SJSA1 (cell line): Measurements from ENCODE around the gene SYK. TPM values are rescaled to one million over a fixed set of nuclear protein-coding genes. Genes with fewer than 3 reads are reported as not detected.
"Not testable (repeated sequence)": the region's sequence is repeated elsewhere in the genome, so short reads cannot be mapped to it uniquely, and the experiment has no call there.

Experiments
- DNase-seq, 2 experiments: peaks; one replicate each; pipeline ENCODE4 v3.0.0-alpha.2; 2015 to 2020; ENCODE audit warnings: low spot score in 2 of 2, low read depth in 1 of 2
- H3K27ac ChIP-seq: fragments of 250-450 bp; sonication (Bioruptor Pico); 2 replicates; pipeline ENCODE4 v1.5.1; 2020; ENCODE audit warnings: mild to moderate bottlenecking, moderate library complexity
- H3K27me3 ChIP-seq: fragments of 250-450 bp; sonication (Bioruptor Pico); replicated peaks from 2 replicates; pipeline ENCODE4 v1.5.1; 2020; ENCODE audit warnings: mild to moderate bottlenecking, moderate library complexity
- H3K36me3 ChIP-seq: fragments of 250-450 bp; sonication (Bioruptor Pico); 2 replicates; pipeline ENCODE4 v1.5.1; 2020; ENCODE audit warnings: mild to moderate bottlenecking
- H3K4me1 ChIP-seq: fragments of 250-450 bp; sonication (Bioruptor Pico); replicated peaks from 2 replicates; pipeline ENCODE4 v1.6.1; 2021; ENCODE audit warnings: mild to moderate bottlenecking
- H3K4me3 ChIP-seq: fragments of 250-450 bp; sonication (Bioruptor Pico); 2 replicates; pipeline ENCODE4 v1.5.1; 2020; ENCODE audit warnings: mild to moderate bottlenecking
- H3K9me3 ChIP-seq: fragments of 250-450 bp; sonication (Bioruptor Pico); replicated peaks from 2 replicates; pipeline ENCODE4 v1.5.1; 2020; ENCODE audit warnings: mild to moderate bottlenecking
- total RNA-seq: library from RNA; depleted of rRNA; stranded (reverse); fragments of >200 nt; shearing (Covaris generic); gene quantifications from 2 replicates; pipeline ENCODE4 v1.2.3, GENCODE V29; 2014

The SYK gene
- total RNA-seq, 1 experiment from 2014 or later = not detected

GRCh38 chr9:90870621-90871326, 69.2 kb downstream of the SYK start:
- Histone ChIP-seq H3K9me3 (no peaks in the 10 kb centered on the region), H3K4me3 (no peak overlapping the region), H3K4me1 (no peaks in the 10 kb centered on the region), H3K36me3 (no peaks in the 10 kb centered on the region), H3K27me3 (no peaks in the 10 kb centered on the region), H3K27ac (no peak overlapping the region)
- no peak for DNase-seq

- Histone ChIP-seq H3K4me1 (no peaks in the 10 kb centered on the region), H3K27me3 (no peaks in the 10 kb centered on the region), H3K9me3 (no peaks in the 10 kb centered on the region), H3K36me3 (no peaks in the 10 kb centered on the region), H3K27ac (no peak overlapping the region), H3K4me3 (no peak overlapping the region)
- DNase-seq = no peak
These were observed 69.8 kb downstream of the SYK start for GRCh38 chr9:90871327-90871935.

GRCh38 chr9:90872835-90873294, 71.2 kb downstream of the SYK start:
- Histone ChIP-seq H3K4me1 (no peaks in the 10 kb centered on the region), H3K4me3 (no peak overlapping the region), H3K9me3 (no peaks in the 10 kb centered on the region), H3K27ac (no peak overlapping the region), H3K36me3 (no peaks in the 10 kb centered on the region), H3K27me3 (no peaks in the 10 kb centered on the region)
- no peak for DNase-seq

- DNase-seq = no peak
- Histone ChIP-seq H3K27ac (no peak overlapping the region), H3K4me1 (no peaks in the 10 kb centered on the region)
These were observed 71.8 kb downstream of the SYK start for GRCh38 chr9:90873422-90873821.

GRCh38 chr9:90874194-90874593, 72.6 kb downstream of the SYK start:
- H3K27me3 ChIP-seq = no peaks in the 10 kb centered on the region
- no peak overlapping the region for H3K4me3 ChIP-seq
- H3K36me3 ChIP-seq = no peaks in the 10 kb centered on the region
- no peak overlapping the region for H3K27ac ChIP-seq
- no peak for DNase-seq
- no peaks in the 10 kb centered on the region for H3K4me1 ChIP-seq
- no peaks in the 10 kb centered on the region for H3K9me3 ChIP-seq

More at GRCh38 chr9:90873422-90873821, 71.8 kb downstream of the SYK start:
- no peaks in the 10 kb centered on the region for H3K9me3 ChIP-seq
- H3K36me3 ChIP-seq = no peaks in the 10 kb centered on the region
- no peaks in the 10 kb centered on the region for H3K27me3 ChIP-seq
- H3K4me3 ChIP-seq = no peak overlapping the region

GRCh38 chr9:90878562-90878961, 76.9 kb downstream of the SYK start:
- Histone ChIP-seq H3K27ac (no peak overlapping the region), H3K4me1 (no peaks in the 10 kb centered on the region), H3K27me3 (no peaks in the 10 kb centered on the region), H3K4me3 (no peak overlapping the region), H3K9me3 (no peaks in the 10 kb centered on the region), H3K36me3 (no peaks in the 10 kb centered on the region)
- DNase-seq = no peak

GRCh38 chr9:90880066-90880465, 78.4 kb downstream of the SYK start:
- no peaks in the 10 kb centered on the region for H3K9me3 ChIP-seq
- no peak overlapping the region for H3K27ac ChIP-seq
- H3K4me3 ChIP-seq = no peak overlapping the region
- no peaks in the 10 kb centered on the region for H3K36me3 ChIP-seq
- DNase-seq = no peak
- H3K27me3 ChIP-seq = no peaks in the 10 kb centered on the region
- no peaks in the 10 kb centered on the region for H3K4me1 ChIP-seq

- Histone ChIP-seq H3K9me3 (no peaks in the 10 kb centered on the region), H3K36me3 (no peaks in the 10 kb centered on the region), H3K4me1 (no peaks in the 10 kb centered on the region), H3K27me3 (no peaks in the 10 kb centered on the region), H3K4me3 (no peak overlapping the region), H3K27ac (no peak overlapping the region)
- DNase-seq = no peak
These were observed 79.0 kb downstream of the SYK start for GRCh38 chr9:90880669-90881068.

GRCh38 chr9:90881648-90882047, 80.0 kb downstream of the SYK start:
- H3K27ac ChIP-seq = no peak overlapping the region
- no peaks in the 10 kb centered on the region for H3K4me1 ChIP-seq
- DNase-seq = no peak
- H3K27me3 ChIP-seq = no peaks in the 10 kb centered on the region
- no peak overlapping the region for H3K4me3 ChIP-seq
- no peaks in the 10 kb centered on the region for H3K36me3 ChIP-seq
- no peaks in the 10 kb centered on the region for H3K9me3 ChIP-seq

- Histone ChIP-seq H3K4me1 (no peaks in the 10 kb centered on the region), H3K9me3 (no peaks in the 10 kb centered on the region), H3K36me3 (no peaks in the 10 kb centered on the region), H3K27me3 (no peaks in the 10 kb centered on the region), H3K27ac (no peak overlapping the region), H3K4me3 (no peak overlapping the region)
- DNase-seq = no peak
These were observed 81.5 kb downstream of the SYK start for GRCh38 chr9:90882991-90883600.

- no peaks in the 10 kb centered on the region for H3K9me3 ChIP-seq
- H3K36me3 ChIP-seq = no peaks in the 10 kb centered on the region
- no peaks in the 10 kb centered on the region for H3K27me3 ChIP-seq
- no peak overlapping the region for H3K27ac ChIP-seq
- no peak for DNase-seq
- H3K4me1 ChIP-seq = no peaks in the 10 kb centered on the region
- no peak overlapping the region for H3K4me3 ChIP-seq
These were observed 82.0 kb downstream of the SYK start for GRCh38 chr9:90883661-90884060.

- no peaks in the 10 kb centered on the region for H3K36me3 ChIP-seq
- H3K4me1 ChIP-seq = no peaks in the 10 kb centered on the region
- H3K27me3 ChIP-seq = no peaks in the 10 kb centered on the region
- no peak for DNase-seq
- no peaks in the 10 kb centered on the region for H3K9me3 ChIP-seq
- no peak overlapping the region for H3K27ac ChIP-seq
- H3K4me3 ChIP-seq = no peak overlapping the region
These were observed 82.6 kb downstream of the SYK start for GRCh38 chr9:90884178-90884577.

GRCh38 chr9:90886868-90887267, 85.2 kb downstream of the SYK start:
- H3K27ac ChIP-seq, DNase-seq, H3K27me3 ChIP-seq, H3K4me1 ChIP-seq, H3K9me3 ChIP-seq, H3K36me3 ChIP-seq, H3K4me3 ChIP-seq: not testable (repeated sequence)

- H3K27ac ChIP-seq = no peak overlapping the region
- no peak for DNase-seq
- no peaks in the 10 kb centered on the region for H3K9me3 ChIP-seq
- no peaks in the 10 kb centered on the region; the same call in 1 of the 2 replicates for H3K27me3 ChIP-seq
- no peaks in the 10 kb centered on the region for H3K4me1 ChIP-seq
- H3K4me3 ChIP-seq = no peak overlapping the region
- H3K36me3 ChIP-seq = no peaks in the 10 kb centered on the region
These were observed 87.3 kb downstream of the SYK start for GRCh38 chr9:90888941-90889340.
